Transverse colon (tissue), 4 donors: Measurements from ENCODE around the gene RYR3. TPM values are rescaled to one million over a fixed set of nuclear protein-coding genes. Genes with fewer than 3 reads are reported as not detected.

Experiments used
- DNase-seq: peaks from one replicate; pipeline ENCODE4 v3.0.0-alpha.2; 2019
- H3K27ac ChIP-seq, 4 donors: fragments of 200-600 bp; sonication (generic); 2 replicates each; pipeline ENCODE4 v1.5.1; 2016 to 2018; ENCODE audit warnings: inconsistent platforms in 4 of 4
- H3K27me3 ChIP-seq: fragments of 200-600 bp; sonication (generic); 2 replicates; pipeline ENCODE4 v1.5.1; 2017; ENCODE audit warnings: inconsistent platforms
- H3K36me3 ChIP-seq, 4 donors: fragments of 200-600 bp; sonication (generic); 2 replicates each; pipeline ENCODE4 v1.5.1; 2017 to 2019; ENCODE audit warnings: inconsistent platforms in 4 of 4
- H3K4me1 ChIP-seq, 4 donors: fragments of 200-600 bp; sonication (generic); 2 replicates each; pipeline ENCODE4 v1.5.1; 2017 to 2020; ENCODE audit warnings: inconsistent platforms in 4 of 4
- H3K4me3 ChIP-seq, 4 donors: fragments of 200-600 bp; sonication (generic); 1 replicate in 1 of 4; 2 replicates in 3 of 4; pipeline versions ENCODE4 v1.5.1 to v1.6.1; 2017 to 2019; ENCODE audit warnings: inconsistent platforms in 4 of 4
- H3K9me3 ChIP-seq, 2 donors: fragments of 200-600 bp; sonication (generic); 2 replicates each; pipeline ENCODE4 v1.5.1; 2017 to 2019; ENCODE audit warnings: inconsistent platforms in 2 of 2
- CTCF ChIP-seq, 5 experiments: fragments of 200-600 bp in 3 of 5; fragments of 450-650 bp in 2 of 5; sonication (generic) in 3 of 5; IDR thresholded peaks; 1 replicate in 2 of 5; 2 replicates in 3 of 5; pipeline ENCODE4 v1.5.1; 2016 to 2017; ENCODE audit warnings: antibody characterized with exemption in 5 of 5, inconsistent platforms in 3 of 5, mild to moderate bottlenecking in 2 of 5, moderate library complexity in 1 of 5
- EP300 ChIP-seq: sonication (generic); formaldehyde crosslinking; IDR thresholded peaks from one replicate; pipeline ENCODE4 v1.6.1; 2017; ENCODE audit warnings: antibody characterized with exemption, low read depth
- POLR2A ChIP-seq: fragments of 450-650 bp; IDR thresholded peaks from one replicate; pipeline ENCODE4 v1.6.1; 2016; ENCODE audit warnings: antibody characterized with exemption, mild to moderate bottlenecking, moderate library complexity
- POLR2AphosphoS5 ChIP-seq, 3 donors: sonication (generic); formaldehyde crosslinking; IDR thresholded peaks; one replicate each; pipeline ENCODE4 v1.6.1; 2016; ENCODE audit warnings: antibody characterized with exemption in 3 of 3
- WGBS, 2 donors: methylation state at CpG; one replicate each; pipeline ENCODE4 v1.1.5; 2018; ENCODE audit warnings: low coverage in 1 of 2; 5-methylcytosine and 5-hydroxymethylcytosine counted together
- in situ Hi-C, 4 donors: fragments of 200-750 bp; cut with MboI; loops; one replicate each; pipeline versions ENCODE4 v1.15.0 to v1.15.1; 2017; ENCODE audit warnings: low sequenced_read_pairs in 3 of 4, low pct_ligation_motif_present in 1 of 4, low pct_unique_long_range_greater_than_20kb in 1 of 4
- intact Hi-C: fragments of 100-400 bp; cut with DNase I; formaldehyde crosslinking; loops from one replicate; pipeline ENCODE4 v1.15.1; 2023; ENCODE audit warnings: low total_unique reads
- total RNA-seq, 4 donors: library from RNA; depleted of rRNA; stranded (reverse); fragments of >200 nt; gene quantifications; one replicate each; pipeline ENCODE4 v1.1.0, GENCODE V29; 2016

Gene RYR3
- total RNA-seq, 4 donors from 2014 or later, result 0.96 to 9.7 (median 5.4) TPM

GRCh38 chr15:33858836-33859235, 548.1 kb downstream of the RYR3 start:
- intact Hi-C loops, result no loop called here
- WGBS, 2 donors, result 93% methylated on average over 6 of the region's 6 CpGs; no CpG with 5 or more reads in 1 of the 2 donors

GRCh38 chr15:33859992-33860545, 549.3 kb downstream of the RYR3 start:
- Histone ChIP-seq H3K27ac (no peak overlapping the region), H3K4me3 (no peak overlapping the region), H3K36me3 (peaks cover 0 to 9% (median 0%) of the 10 kb centered on the region in 4 donors), H3K4me1 (no peaks in the 10 kb centered on the region), H3K9me3 (no peaks in the 10 kb centered on the region), H3K27me3 (no peaks in the 10 kb centered on the region)
- no peak for DNase-seq
- 82 to 93% methylated on average over 1 of the region's 1 CpG for WGBS, 2 donors
- no peak for TF ChIP-seq POLR2A
- in situ Hi-C loops, result no loop called here
- intact Hi-C loops, result no loop called here

More at GRCh38 chr15:33858836-33859235, 548.1 kb downstream of the RYR3 start:
- TF ChIP-seq POLR2A (no peak), CTCF (IDR thresholded peaks at IDR 0.05) (no peak), POLR2AphosphoS5 (IDR thresholded peaks at IDR 0.05) (no peak), EP300 (no peak)
- Histone ChIP-seq H3K27me3 (no peaks in the 10 kb centered on the region), H3K9me3 (no peaks in the 10 kb centered on the region), H3K4me1 (no peaks in the 10 kb centered on the region), H3K27ac (no peak overlapping the region), H3K4me3 (no peak overlapping the region), H3K36me3 (peaks cover 0 to 5% (median 0%) of the 10 kb centered on the region in 4 donors)
- no peak for DNase-seq
- in situ Hi-C loops, result no loop called here

DNA sequence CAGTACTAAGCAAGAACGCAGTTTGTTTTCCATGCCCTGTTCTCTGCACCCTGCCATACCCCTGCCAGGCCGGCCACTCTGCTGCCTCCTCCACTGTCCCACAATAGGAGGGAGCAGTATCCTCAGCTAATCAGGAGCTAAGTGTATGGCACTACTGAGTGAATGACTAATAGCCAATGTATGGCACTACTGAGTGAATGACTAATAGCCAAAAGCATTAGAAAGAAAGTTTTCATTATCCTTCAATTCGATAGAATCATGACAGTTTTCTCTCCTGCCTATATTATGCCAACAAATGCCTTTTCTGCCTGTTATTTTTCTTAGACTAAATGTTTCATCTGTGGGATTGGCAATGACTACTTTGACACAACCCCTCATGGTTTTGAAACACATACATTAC, 550.0 kb downstream of the RYR3 start:
- TF ChIP-seq POLR2AphosphoS5 (IDR thresholded peaks at IDR 0.05) (no peak), POLR2A (no peak), EP300 (no peak), CTCF (IDR thresholded peaks at IDR 0.05) (no peak)
- intact Hi-C loops, result no loop called here
- Histone ChIP-seq H3K4me3 (no peak overlapping the region), H3K27ac (no peak overlapping the region), H3K9me3 (no peaks in the 10 kb centered on the region), H3K4me1 (no peaks in the 10 kb centered on the region), H3K36me3 (peaks cover 0 to 9% (median 0%) of the 10 kb centered on the region in 4 donors), H3K27me3 (no peaks in the 10 kb centered on the region)
- no peak for DNase-seq
- in situ Hi-C loops, result no loop called here
- WGBS, 2 donors, result 92 to 100% methylated on average over 1 to 3 of the region's 3 CpGs

DNA sequence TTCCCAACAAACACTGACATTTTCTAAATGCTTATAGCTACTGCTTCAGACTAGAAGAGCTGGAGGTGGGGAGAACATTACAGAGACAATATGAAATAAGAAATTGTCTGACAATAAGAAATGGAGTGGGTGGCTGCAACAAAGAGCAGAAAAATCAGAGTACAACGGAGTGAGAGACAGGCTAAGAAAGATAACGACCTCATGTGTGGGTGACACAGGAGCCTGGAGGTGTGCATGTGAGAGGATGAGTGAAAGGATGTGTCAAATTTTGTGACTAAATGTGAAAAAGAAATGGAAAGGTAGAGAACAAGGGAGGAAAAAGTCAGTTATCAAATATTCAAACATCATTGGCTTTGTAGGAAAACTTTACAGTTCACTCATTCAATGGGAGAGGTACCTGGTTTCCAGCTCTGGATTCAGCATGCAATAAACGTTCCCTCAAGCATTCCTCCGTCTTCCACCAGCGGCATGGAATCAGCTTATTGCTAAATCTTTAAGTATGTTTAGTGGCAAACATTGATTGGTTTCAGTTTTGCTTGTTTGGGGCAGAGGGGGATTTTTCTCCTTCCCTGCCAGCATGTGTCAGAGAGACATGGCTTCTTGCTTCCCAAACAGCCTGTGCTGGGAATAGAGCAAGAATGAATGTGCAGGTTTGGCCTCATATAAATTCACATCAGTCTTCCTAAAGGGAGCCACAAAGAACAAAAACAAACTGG, 553.8 kb downstream of the RYR3 start:
- whole genome bisulfite sequencing, 2 donors, result 70 to 81% methylated on average over 5 of the region's 5 CpGs
- in situ Hi-C loops, result no loop called here
- TF ChIP-seq POLR2A (no peak), EP300 (no peak), CTCF (IDR thresholded peaks at IDR 0.05) (no peak), POLR2AphosphoS5 (IDR thresholded peaks at IDR 0.05) (no peak)
- H3K27ac ChIP-seq, result no peak overlapping the region
- no peaks in the 10 kb centered on the region for H3K27me3 ChIP-seq
- no peaks in the 10 kb centered on the region for H3K9me3 ChIP-seq
- H3K4me3 ChIP-seq, result no peak overlapping the region
- H3K36me3 ChIP-seq, result peaks cover 0 to 6% (median 0%) of the 10 kb centered on the region in 4 donors
- DNase-seq, result no peak
- intact Hi-C loops, result no loop called here
- H3K4me1 ChIP-seq, result no peaks in the 10 kb centered on the region
